ENCODE measurements around the gene PIK3R6. TPM values are rescaled to one million over a fixed set of nuclear protein-coding genes. Genes with fewer than 3 reads are reported as not detected.

The PIK3R6 gene
- total and polyA plus RNA-seq, 2 experiments from 2014 or later = 0.11 to 0.24 TPM

DNA sequence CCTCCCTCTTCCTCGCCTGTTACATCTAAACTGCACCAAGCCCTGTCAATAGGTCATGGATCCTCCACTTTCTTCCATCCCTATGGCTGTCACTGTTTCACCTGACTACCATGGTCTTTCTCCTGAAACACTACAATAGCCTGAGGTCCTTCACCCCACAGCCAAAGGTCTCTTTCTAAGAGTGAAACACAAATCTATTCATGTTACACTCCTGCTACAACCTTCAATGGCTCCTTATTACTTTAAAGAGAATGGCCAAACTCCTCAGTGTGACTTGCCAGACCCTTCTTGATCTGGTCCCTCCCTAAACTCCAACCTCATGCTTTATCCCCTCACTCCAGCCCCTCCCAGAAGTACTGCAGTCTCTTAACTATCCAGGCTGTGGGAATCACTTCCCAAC is 618 bp upstream of the PIK3R6 start:
- H3K4me1 ChIP-seq (ENCODE audit: insufficient read depth) = no peaks in the 10 kb centered on the region
- no peaks in the 10 kb centered on the region; the same call in 2 of the 3 replicates for H3K36me3 Mint-ChIP-seq (ENCODE audit: low read depth)
- no peaks in the 10 kb centered on the region for H3F3A ChIP-seq (replicated peaks; ENCODE audit: low read depth)
- H3K27ac Mint-ChIP-seq = no peak overlapping the region
- H3K79me2 ChIP-seq (replicated peaks; ENCODE audit: insufficient read depth) = no peaks in the 10 kb centered on the region
- no peak overlapping the region for H2AFZ ChIP-seq
- no peaks in the 10 kb centered on the region; the same call in 1 of the 3 replicates for H3K4me1 Mint-ChIP-seq
- ATAC-seq (no peak), DNase-seq (ENCODE audit: low spot score) (no peak)
- H3K9me3 Mint-ChIP-seq = no peaks in the 10 kb centered on the region; the same call in 2 of the 3 replicates
- TF ChIP-seq, protein P1, sequence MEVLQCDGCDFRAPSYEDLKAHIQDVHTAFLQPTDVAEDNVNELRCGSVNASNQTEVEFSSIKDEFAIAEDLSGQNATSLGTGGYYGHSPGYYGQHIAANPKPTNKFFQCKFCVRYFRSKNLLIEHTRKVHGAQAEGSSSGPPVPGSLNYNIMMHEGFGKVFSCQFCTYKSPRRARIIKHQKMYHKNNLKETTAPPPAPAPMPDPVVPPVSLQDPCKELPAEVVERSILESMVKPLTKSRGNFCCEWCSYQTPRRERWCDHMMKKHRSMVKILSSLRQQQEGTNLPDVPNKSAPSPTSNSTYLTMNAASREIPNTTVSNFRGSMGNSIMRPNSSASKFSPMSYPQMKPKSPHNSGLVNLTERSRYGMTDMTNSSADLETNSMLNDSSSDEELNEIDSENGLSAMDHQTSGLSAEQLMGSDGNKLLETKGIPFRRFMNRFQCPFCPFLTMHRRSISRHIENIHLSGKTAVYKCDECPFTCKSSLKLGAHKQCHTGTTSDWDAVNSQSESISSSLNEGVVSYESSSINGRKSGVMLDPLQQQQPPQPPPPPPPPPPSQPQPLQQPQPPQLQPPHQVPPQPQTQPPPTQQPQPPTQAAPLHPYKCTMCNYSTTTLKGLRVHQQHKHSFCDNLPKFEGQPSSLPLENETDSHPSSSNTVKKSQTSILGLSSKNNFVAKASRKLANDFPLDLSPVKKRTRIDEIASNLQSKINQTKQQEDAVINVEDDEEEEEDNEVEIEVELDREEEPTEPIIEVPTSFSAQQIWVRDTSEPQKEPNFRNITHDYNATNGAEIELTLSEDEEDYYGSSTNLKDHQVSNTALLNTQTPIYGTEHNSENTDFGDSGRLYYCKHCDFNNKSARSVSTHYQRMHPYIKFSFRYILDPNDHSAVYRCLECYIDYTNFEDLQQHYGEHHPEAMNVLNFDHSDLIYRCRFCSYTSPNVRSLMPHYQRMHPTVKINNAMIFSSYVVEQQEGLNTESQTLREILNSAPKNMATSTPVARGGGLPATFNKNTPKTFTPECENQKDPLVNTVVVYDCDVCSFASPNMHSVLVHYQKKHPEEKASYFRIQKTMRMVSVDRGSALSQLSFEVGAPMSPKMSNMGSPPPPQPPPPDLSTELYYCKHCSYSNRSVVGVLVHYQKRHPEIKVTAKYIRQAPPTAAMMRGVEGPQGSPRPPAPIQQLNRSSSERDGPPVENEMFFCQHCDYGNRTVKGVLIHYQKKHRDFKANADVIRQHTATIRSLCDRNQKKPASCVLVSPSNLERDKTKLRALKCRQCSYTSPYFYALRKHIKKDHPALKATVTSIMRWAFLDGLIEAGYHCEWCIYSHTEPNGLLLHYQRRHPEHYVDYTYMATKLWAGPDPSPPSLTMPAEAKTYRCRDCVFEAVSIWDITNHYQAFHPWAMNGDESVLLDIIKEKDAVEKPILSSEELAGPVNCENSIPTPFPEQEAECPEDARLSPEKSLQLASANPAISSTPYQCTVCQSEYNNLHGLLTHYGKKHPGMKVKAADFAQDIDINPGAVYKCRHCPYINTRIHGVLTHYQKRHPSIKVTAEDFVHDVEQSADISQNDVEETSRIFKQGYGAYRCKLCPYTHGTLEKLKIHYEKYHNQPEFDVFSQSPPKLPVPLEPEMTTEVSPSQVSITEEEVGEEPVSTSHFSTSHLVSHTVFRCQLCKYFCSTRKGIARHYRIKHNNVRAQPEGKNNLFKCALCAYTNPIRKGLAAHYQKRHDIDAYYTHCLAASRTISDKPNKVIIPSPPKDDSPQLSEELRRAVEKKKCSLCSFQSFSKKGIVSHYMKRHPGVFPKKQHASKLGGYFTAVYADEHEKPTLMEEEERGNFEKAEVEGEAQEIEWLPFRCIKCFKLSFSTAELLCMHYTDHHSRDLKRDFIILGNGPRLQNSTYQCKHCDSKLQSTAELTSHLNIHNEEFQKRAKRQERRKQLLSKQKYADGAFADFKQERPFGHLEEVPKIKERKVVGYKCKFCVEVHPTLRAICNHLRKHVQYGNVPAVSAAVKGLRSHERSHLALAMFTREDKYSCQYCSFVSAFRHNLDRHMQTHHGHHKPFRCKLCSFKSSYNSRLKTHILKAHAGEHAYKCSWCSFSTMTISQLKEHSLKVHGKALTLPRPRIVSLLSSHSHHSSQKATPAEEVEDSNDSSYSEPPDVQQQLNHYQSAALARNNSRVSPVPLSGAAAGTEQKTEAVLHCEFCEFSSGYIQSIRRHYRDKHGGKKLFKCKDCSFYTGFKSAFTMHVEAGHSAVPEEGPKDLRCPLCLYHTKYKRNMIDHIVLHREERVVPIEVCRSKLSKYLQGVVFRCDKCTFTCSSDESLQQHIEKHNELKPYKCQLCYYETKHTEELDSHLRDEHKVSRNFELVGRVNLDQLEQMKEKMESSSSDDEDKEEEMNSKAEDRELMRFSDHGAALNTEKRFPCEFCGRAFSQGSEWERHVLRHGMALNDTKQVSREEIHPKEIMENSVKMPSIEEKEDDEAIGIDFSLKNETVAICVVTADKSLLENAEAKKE (CRISPR knock-in tag; IDR thresholded peaks at IDR 0.05) = no peak
- no peak for TF ChIP-seq STAT1 (IDR thresholded peaks at IDR 0.05; ENCODE audit: unreplicated experiment)
- no peak for TF ChIP-seq EZH2phosphoT487 (IDR thresholded peaks at IDR 0.05; ENCODE audit: unreplicated experiment)
- TF ChIP-seq, protein P2, sequence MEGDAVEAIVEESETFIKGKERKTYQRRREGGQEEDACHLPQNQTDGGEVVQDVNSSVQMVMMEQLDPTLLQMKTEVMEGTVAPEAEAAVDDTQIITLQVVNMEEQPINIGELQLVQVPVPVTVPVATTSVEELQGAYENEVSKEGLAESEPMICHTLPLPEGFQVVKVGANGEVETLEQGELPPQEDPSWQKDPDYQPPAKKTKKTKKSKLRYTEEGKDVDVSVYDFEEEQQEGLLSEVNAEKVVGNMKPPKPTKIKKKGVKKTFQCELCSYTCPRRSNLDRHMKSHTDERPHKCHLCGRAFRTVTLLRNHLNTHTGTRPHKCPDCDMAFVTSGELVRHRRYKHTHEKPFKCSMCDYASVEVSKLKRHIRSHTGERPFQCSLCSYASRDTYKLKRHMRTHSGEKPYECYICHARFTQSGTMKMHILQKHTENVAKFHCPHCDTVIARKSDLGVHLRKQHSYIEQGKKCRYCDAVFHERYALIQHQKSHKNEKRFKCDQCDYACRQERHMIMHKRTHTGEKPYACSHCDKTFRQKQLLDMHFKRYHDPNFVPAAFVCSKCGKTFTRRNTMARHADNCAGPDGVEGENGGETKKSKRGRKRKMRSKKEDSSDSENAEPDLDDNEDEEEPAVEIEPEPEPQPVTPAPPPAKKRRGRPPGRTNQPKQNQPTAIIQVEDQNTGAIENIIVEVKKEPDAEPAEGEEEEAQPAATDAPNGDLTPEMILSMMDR (conservative IDR thresholded peaks at IDR 0.05; ENCODE audit: low read depth in 2 of 2) = no peak
- TF ChIP-seq EZH2 (IDR thresholded peaks at IDR 0.05; ENCODE audit: low read depth, unreplicated experiment) = no peak
- TF ChIP-seq ZNF331 (CRISPR knock-in tag; IDR thresholded peaks at IDR 0.05; ENCODE audit: low read depth) = no peak
- TF ChIP-seq NANOG (IDR thresholded peaks at IDR 0.05; ENCODE audit: borderline replicate concordance) = no peak
- TF ChIP-seq CREB1 (CRISPR knock-in tag; IDR thresholded peaks at IDR 0.05; ENCODE audit: low read depth) = no peak
- no peak for TF ChIP-seq POLR2AphosphoS5 (IDR thresholded peaks at IDR 0.05; ENCODE audit: low read depth)
- no peak for TF ChIP-seq ZNF114 (CRISPR knock-in tag; IDR thresholded peaks at IDR 0.05)
- TF ChIP-seq, protein P3, sequence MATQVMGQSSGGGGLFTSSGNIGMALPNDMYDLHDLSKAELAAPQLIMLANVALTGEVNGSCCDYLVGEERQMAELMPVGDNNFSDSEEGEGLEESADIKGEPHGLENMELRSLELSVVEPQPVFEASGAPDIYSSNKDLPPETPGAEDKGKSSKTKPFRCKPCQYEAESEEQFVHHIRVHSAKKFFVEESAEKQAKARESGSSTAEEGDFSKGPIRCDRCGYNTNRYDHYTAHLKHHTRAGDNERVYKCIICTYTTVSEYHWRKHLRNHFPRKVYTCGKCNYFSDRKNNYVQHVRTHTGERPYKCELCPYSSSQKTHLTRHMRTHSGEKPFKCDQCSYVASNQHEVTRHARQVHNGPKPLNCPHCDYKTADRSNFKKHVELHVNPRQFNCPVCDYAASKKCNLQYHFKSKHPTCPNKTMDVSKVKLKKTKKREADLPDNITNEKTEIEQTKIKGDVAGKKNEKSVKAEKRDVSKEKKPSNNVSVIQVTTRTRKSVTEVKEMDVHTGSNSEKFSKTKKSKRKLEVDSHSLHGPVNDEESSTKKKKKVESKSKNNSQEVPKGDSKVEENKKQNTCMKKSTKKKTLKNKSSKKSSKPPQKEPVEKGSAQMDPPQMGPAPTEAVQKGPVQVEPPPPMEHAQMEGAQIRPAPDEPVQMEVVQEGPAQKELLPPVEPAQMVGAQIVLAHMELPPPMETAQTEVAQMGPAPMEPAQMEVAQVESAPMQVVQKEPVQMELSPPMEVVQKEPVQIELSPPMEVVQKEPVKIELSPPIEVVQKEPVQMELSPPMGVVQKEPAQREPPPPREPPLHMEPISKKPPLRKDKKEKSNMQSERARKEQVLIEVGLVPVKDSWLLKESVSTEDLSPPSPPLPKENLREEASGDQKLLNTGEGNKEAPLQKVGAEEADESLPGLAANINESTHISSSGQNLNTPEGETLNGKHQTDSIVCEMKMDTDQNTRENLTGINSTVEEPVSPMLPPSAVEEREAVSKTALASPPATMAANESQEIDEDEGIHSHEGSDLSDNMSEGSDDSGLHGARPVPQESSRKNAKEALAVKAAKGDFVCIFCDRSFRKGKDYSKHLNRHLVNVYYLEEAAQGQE (IDR thresholded peaks at IDR 0.05; ENCODE audit: unreplicated experiment) = no peak
- TF ChIP-seq, protein P4, sequence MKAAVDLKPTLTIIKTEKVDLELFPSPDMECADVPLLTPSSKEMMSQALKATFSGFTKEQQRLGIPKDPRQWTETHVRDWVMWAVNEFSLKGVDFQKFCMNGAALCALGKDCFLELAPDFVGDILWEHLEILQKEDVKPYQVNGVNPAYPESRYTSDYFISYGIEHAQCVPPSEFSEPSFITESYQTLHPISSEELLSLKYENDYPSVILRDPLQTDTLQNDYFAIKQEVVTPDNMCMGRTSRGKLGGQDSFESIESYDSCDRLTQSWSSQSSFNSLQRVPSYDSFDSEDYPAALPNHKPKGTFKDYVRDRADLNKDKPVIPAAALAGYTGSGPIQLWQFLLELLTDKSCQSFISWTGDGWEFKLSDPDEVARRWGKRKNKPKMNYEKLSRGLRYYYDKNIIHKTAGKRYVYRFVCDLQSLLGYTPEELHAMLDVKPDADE (IDR thresholded peaks at IDR 0.05) = no peak
- H3K4me3 ChIP-seq = no peak overlapping the region
- no peaks in the 10 kb centered on the region for H3K36me3 ChIP-seq (ENCODE audit: insufficient read depth)
- no peaks in the 10 kb centered on the region for H4K20me1 ChIP-seq (replicated peaks; ENCODE audit: insufficient read depth)
- peaks cover 8% of the 10 kb centered on the region for H3K27me3 Mint-ChIP-seq (ENCODE audit: insufficient read depth, low read depth, poor library complexity)
- no peak overlapping the region for H3K4me3 Mint-ChIP-seq
- H3K4me2 ChIP-seq = no peak overlapping the region
- no peaks in the 10 kb centered on the region for H3K9me2 ChIP-seq (ENCODE audit: insufficient read depth)
- no peaks in the 10 kb centered on the region for H3K27me3 ChIP-seq (ENCODE audit: insufficient read depth)
- no peak overlapping the region for H3K27ac ChIP-seq (ENCODE audit: low read depth)
